Measurements from ENCODE around the gene NTNG2. TPM values are rescaled to one million over a fixed set of nuclear protein-coding genes. Genes with fewer than 3 reads are reported as not detected.

NTNG2 gene
- total RNA-seq, 2 donors from 2014 or later, result 0.59 to 1.3 TPM

GRCh38 chr9:132211570-132211969 is 49.7 kb downstream of the NTNG2 start:
- H3K9me3 ChIP-seq, result no peaks in the 10 kb centered on the region
- no peaks in the 10 kb centered on the region for H3K4me1 ChIP-seq
- no peak for DNase-seq
- intact Hi-C loops (cut with DNase I), result no loop called here
- TF ChIP-seq CTCF (IDR thresholded peaks at IDR 0.05), result no peak
- no peak overlapping the region for H3K4me3 ChIP-seq
- no peaks in the 10 kb centered on the region for H3K36me3 ChIP-seq
- H3K27me3 ChIP-seq, result no peaks in the 10 kb centered on the region
- no peak overlapping the region for H3K27ac ChIP-seq
- no peak overlapping the region for H3K9ac ChIP-seq (ENCODE audit: low read depth in 2 of 2, low read length in 2 of 2)

GRCh38 chr9:132214027-132214622 is 52.3 kb downstream of the NTNG2 start:
- no peak overlapping the region for H3K4me3 ChIP-seq
- no peaks in the 10 kb centered on the region for H3K27me3 ChIP-seq
- H3K36me3 ChIP-seq, result no peaks in the 10 kb centered on the region
- no peaks in the 10 kb centered on the region for H3K9me3 ChIP-seq
- no peak for TF ChIP-seq CTCF (IDR thresholded peaks at IDR 0.05)
- H3K9ac ChIP-seq (ENCODE audit: low read depth in 2 of 2, low read length in 2 of 2), result no peak overlapping the region
- no peak overlapping the region for H3K27ac ChIP-seq
- intact Hi-C loops (cut with DNase I), result no loop called here
- no peak for DNase-seq
- H3K4me1 ChIP-seq, result no peaks in the 10 kb centered on the region

GRCh38 chr9:132216861-132217619 is 55.2 kb downstream of the NTNG2 start:
- no peak overlapping the region for H3K27ac ChIP-seq
- no peak for DNase-seq
- no peaks in the 10 kb centered on the region for H3K9me3 ChIP-seq
- H3K36me3 ChIP-seq, result no peaks in the 10 kb centered on the region
- no peak for TF ChIP-seq CTCF (IDR thresholded peaks at IDR 0.05)
- H3K4me3 ChIP-seq, result no peak overlapping the region
- H3K4me1 ChIP-seq, result no peaks in the 10 kb centered on the region
- H3K9ac ChIP-seq (ENCODE audit: low read depth in 2 of 2, low read length in 2 of 2), result no peak overlapping the region
- intact Hi-C loops (cut with DNase I), result no loop called here
- no peaks in the 10 kb centered on the region for H3K27me3 ChIP-seq

- Histone ChIP-seq H3K4me3 (no peak overlapping the region), H3K9me3 (no peaks in the 10 kb centered on the region), H3K36me3 (no peaks in the 10 kb centered on the region), H3K27me3 (peaks cover 3% of the 10 kb centered on the region), H3K9ac (ENCODE audit: low read depth in 2 of 2, low read length in 2 of 2) (no peak overlapping the region), H3K4me1 (no peaks in the 10 kb centered on the region), H3K27ac (no peak overlapping the region)
- DNase-seq, result no peak
- intact Hi-C loops (cut with DNase I), result no loop called here
- no peak for TF ChIP-seq CTCF (IDR thresholded peaks at IDR 0.05)
These were observed 56.4 kb downstream of the NTNG2 start for GRCh38 chr9:132218208-132218607.

GRCh38 chr9:132221941-132222340 is 60.1 kb downstream of the NTNG2 start:
- no peak overlapping the region for H3K9ac ChIP-seq (ENCODE audit: low read depth in 2 of 2, low read length in 2 of 2)
- no peaks in the 10 kb centered on the region for H3K9me3 ChIP-seq
- H3K27ac ChIP-seq, result no peak overlapping the region
- intact Hi-C loops (cut with DNase I), result no loop called here
- DNase-seq, result no peak
- H3K4me1 ChIP-seq, result no peaks in the 10 kb centered on the region
- no peak overlapping the region for H3K4me3 ChIP-seq
- H3K36me3 ChIP-seq, result no peaks in the 10 kb centered on the region
- peaks cover 3% of the 10 kb centered on the region for H3K27me3 ChIP-seq
- no peak for TF ChIP-seq CTCF (IDR thresholded peaks at IDR 0.05)
